Posterior vena cava (tissue), 2 donors: ENCODE measurements around the gene SLC25A28. TPM values are rescaled to one million over a fixed set of nuclear protein-coding genes. Genes with fewer than 3 reads are reported as not detected.
"Not testable (repeated sequence)": the region's sequence is repeated elsewhere in the genome, so short reads cannot be mapped to it uniquely, and the experiment has no call there.

ENCODE experiments used
- DNase-seq: peaks from one replicate; pipeline ENCODE4 v3.0.0-alpha.2; 2020; ENCODE audit warnings: low spot score
- intact Hi-C, 2 donors: fragments of 100-400 bp; cut with DNase I; formaldehyde crosslinking; loops; one replicate each; pipeline versions ENCODE4 v1.14.1 to v1.14.2; 2022 to 2023
- total RNA-seq, 2 donors: library from RNA; stranded (reverse); fragmentation: NEBNext Ultra II Directional; extraction: Animal tissue kit (Norgen Biotek cat#: 25700); gene quantifications; one replicate each; pipeline ENCODE4 v1.2.1, GENCODE V29; 2021
- donor health status: DM: yes; HTN: yes; CAD: no.
- donor health status: DM: yes; HTN: yes; CAD: no.

SLC25A28 gene
- total RNA-seq, 2 donors from 2014 or later = 42.2 to 44.3 TPM

- intact Hi-C loops = no loop called here
- DNase-seq = no peak
These were observed 21.3 kb downstream of the SLC25A28 start for GRCh38 chr10:99598781-99599509.

GRCh38 chr10:99598011-99598410 lies 22.2 kb downstream of the SLC25A28 start:
- intact Hi-C loops = no loop called here
- DNase-seq = no peak

GRCh38 chr10:99596708-99597107 lies 23.5 kb downstream of the SLC25A28 start:
- DNase-seq, intact Hi-C loops: not testable (repeated sequence)

- intact Hi-C loops = no loop called here
- no peak for DNase-seq
These were observed 24.3 kb downstream of the SLC25A28 start for GRCh38 chr10:99595770-99596465.

- intact Hi-C loops = no loop called here
- DNase-seq = no peak
These were observed 25.0 kb downstream of the SLC25A28 start for GRCh38 chr10:99595236-99595635.

- no peak for DNase-seq
- intact Hi-C loops = no loop called here
These were observed 26.9 kb downstream of the SLC25A28 start for GRCh38 chr10:99593312-99593711.

GRCh38 chr10:99590799-99591198 lies 29.4 kb downstream of the SLC25A28 start:
- intact Hi-C loops = no loop called here
- no peak for DNase-seq

GRCh38 chr10:99583687-99584086 lies 36.6 kb downstream of the SLC25A28 start:
- DNase-seq = no peak
- intact Hi-C loops = no loop called here

- DNase-seq = no peak
- intact Hi-C loops = no loop called here
These were observed 37.9 kb downstream of the SLC25A28 start for GRCh38 chr10:99582255-99582770.

GRCh38 chr10:99579971-99580370 lies 40.3 kb downstream of the SLC25A28 start:
- intact Hi-C loops = no loop called here
- no peak for DNase-seq

- intact Hi-C loops = no loop called here
- DNase-seq = no peak
These were observed 46.4 kb downstream of the SLC25A28 start for GRCh38 chr10:99573790-99574189.

- intact Hi-C loops = no loop called here
- no peak for DNase-seq
These were observed 48.4 kb downstream of the SLC25A28 start for GRCh38 chr10:99571816-99572215.

GRCh38 chr10:99569961-99570360 lies 50.3 kb downstream of the SLC25A28 start:
- intact Hi-C loops = no loop called here
- no peak for DNase-seq

GRCh38 chr10:99569253-99569939 lies 50.8 kb downstream of the SLC25A28 start:
- no peak for DNase-seq
- intact Hi-C loops = no loop called here

- intact Hi-C loops = no loop called here
- no peak for DNase-seq
These were observed 55.1 kb downstream of the SLC25A28 start for GRCh38 chr10:99565166-99565565.

GRCh38 chr10:99564361-99564760 lies 55.9 kb downstream of the SLC25A28 start:
- intact Hi-C loops = no loop called here

GRCh38 chr10:99562631-99563030 lies 57.6 kb downstream of the SLC25A28 start:
- intact Hi-C loops = no loop called here
- DNase-seq = no peak

More at GRCh38 chr10:99564361-99564760, 55.9 kb downstream of the SLC25A28 start:
- DNase-seq = no peak
